ENCODE data around the gene RHCG. TPM values are rescaled to one million over a fixed set of nuclear protein-coding genes. Genes with fewer than 3 reads are reported as not detected.

Gene RHCG
- polyA plus RNA-seq (2011; rRNA removed) = not detected in 2 replicates
- not detected in 2 replicates for polyA minus RNA-seq (2011; rRNA and poly(A)+ RNA removed)

- TF ChIP-seq CTCF (IDR thresholded peaks at IDR 0.05; ENCODE audit: low read depth, low read length) = peak; percentile 27; the same call in 1 of the 2 replicates
- Histone ChIP-seq H3K4me3 (ENCODE audit: low read depth, low read length) (peak within 1 kb of the TSS; percentile 17; the same call in 1 of the 2 replicates), H3K27me3 (ENCODE audit: control insufficient read depth, insufficient read depth, low read length) (peaks cover 29% of the 10 kb centered on the region), H3K27ac (ENCODE audit: low read depth, low read length) (no peak within 1 kb of the TSS), H3K9me3 (ENCODE audit: control insufficient read depth, insufficient read depth, low read length) (no peaks in the 10 kb centered on the region; the same call in 1 of the 2 replicates)
- no peak for DNase-seq (ENCODE audit: low read depth, low spot score)
- POLR2A ChIA-PET = no interaction called here
- CTCF ChIA-PET = no interaction called here
These were observed at the start of gene RHCG for GRCh38 chr15:89496155-89497098. Gene RHCG (minus strand): TSS chr15:89496583. CDS start chr15:89496544, 39 bp downstream.

- TF ChIP-seq CTCF (IDR thresholded peaks at IDR 0.05; ENCODE audit: low read depth, low read length) = no peak
- H3K9me3 ChIP-seq (ENCODE audit: control insufficient read depth, insufficient read depth, low read length) = no peaks in the 10 kb centered on the region; the same call in 1 of the 2 replicates
- POLR2A ChIA-PET = interaction anchor here (0.6 kb wide), 1 partner anchor 650 kb away, joined by 3 read pairs; no protein-coding TSS in a partner anchor
- H3K27ac ChIP-seq (ENCODE audit: low read depth, low read length) = no peak overlapping the region
- CTCF ChIA-PET = no interaction called here
- H3K27me3 ChIP-seq (ENCODE audit: control insufficient read depth, insufficient read depth, low read length) = peaks cover 3% of the 10 kb centered on the region
- no peak for DNase-seq (ENCODE audit: low read depth, low spot score)
- no peak overlapping the region for H3K4me3 ChIP-seq (ENCODE audit: low read depth, low read length)
These were observed 47.0 kb upstream of the RHCG start for GRCh38 chr15:89543389-89543788.

- Histone ChIP-seq H3K27me3 (ENCODE audit: control insufficient read depth, insufficient read depth, low read length) (no peaks in the 10 kb centered on the region), H3K9me3 (ENCODE audit: control insufficient read depth, insufficient read depth, low read length) (peaks cover 3% of the 10 kb centered on the region; the same call in 1 of the 2 replicates), H3K27ac (ENCODE audit: low read depth, low read length) (no peak overlapping the region), H3K4me3 (ENCODE audit: low read depth, low read length) (no peak overlapping the region)
- CTCF ChIA-PET = no interaction called here
- TF ChIP-seq CTCF (IDR thresholded peaks at IDR 0.05; ENCODE audit: low read depth, low read length) = no peak
- POLR2A ChIA-PET = no interaction called here
- DNase-seq (ENCODE audit: low read depth, low spot score) = no peak
These were observed 46.0 kb upstream of the RHCG start for GRCh38 chr15:89542369-89542768.

GRCh38 chr15:89539027-89539426 is 42.6 kb upstream of the RHCG start:
- CTCF ChIA-PET = no interaction called here
- no peak for DNase-seq (ENCODE audit: low read depth, low spot score)
- POLR2A ChIA-PET = no interaction called here
- H3K4me3 ChIP-seq (ENCODE audit: low read depth, low read length) = no peak overlapping the region
- H3K27me3 ChIP-seq (ENCODE audit: control insufficient read depth, insufficient read depth, low read length) = no peaks in the 10 kb centered on the region
- no peak for TF ChIP-seq CTCF (IDR thresholded peaks at IDR 0.05; ENCODE audit: low read depth, low read length)
- H3K27ac ChIP-seq (ENCODE audit: low read depth, low read length) = no peak overlapping the region
- H3K9me3 ChIP-seq (ENCODE audit: control insufficient read depth, insufficient read depth, low read length) = peaks cover 4% of the 10 kb centered on the region; the same call in 1 of the 2 replicates
